ENCODE results near the gene PLCH2.

The PLCH2 gene

DNA sequence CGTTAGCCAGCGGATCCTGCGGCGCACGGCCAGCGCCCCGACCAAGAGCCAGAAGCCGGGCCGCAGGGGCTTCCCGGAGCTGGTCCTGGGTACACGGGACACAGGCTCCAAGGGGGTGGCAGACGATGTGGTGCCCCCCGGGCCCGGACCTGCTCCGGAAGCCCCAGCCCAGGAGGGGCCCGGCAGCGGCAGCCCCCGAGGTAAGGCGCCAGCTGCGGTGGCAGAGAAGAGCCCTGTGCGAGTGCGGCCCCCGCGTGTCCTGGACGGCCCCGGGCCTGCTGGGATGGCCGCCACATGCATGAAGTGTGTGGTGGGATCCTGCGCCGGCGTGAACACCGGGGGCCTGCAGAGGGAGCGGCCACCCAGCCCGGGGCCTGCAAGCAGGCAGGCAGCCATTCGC lies 26.1 kb downstream of the PLCH2 start:
- DNase-seq: no peak

DNA sequence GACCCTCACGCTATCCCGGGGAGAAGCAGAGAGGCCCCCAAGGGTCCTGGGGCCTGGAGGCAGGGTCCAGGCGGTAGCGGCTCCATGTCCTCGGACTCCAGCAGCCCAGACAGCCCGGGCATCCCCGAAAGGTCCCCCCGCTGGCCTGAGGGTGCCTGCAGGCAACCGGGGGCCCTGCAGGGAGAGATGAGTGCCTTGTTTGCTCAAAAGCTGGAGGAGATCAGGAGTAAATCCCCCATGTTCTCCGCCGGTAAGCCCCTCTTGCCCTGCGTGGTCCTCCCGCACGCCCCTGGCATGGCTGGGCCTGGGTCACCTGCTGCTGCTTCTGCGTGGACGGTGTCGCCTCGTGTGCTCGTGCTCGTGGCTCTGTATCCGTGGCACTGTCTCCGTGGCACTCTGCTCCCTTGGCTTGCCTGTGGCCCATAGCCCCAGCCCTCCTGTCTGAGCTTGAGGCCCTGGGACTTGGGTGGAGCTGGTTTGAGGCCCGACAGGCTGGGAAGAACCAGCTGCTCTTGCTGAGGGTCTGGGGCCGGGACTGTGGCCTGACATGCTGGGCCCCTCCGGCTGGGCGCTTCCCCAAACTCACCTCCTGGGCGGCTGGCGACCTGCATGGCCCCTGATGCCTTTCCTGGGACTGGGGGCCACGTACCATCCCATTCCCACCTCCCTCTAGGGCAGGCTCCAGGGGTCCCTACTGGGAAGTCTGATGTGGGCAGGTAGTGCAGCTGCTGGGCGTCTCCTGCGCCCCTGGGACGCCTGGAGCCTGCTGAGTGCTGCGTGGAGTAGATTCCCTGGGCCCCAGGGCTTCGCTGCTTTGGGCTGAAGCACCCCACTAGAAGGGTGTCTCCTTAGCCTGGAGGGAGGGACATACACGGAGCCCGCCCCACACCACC lies 26.8 kb downstream of the PLCH2 start:
- DNase-seq: no peak

DNA sequence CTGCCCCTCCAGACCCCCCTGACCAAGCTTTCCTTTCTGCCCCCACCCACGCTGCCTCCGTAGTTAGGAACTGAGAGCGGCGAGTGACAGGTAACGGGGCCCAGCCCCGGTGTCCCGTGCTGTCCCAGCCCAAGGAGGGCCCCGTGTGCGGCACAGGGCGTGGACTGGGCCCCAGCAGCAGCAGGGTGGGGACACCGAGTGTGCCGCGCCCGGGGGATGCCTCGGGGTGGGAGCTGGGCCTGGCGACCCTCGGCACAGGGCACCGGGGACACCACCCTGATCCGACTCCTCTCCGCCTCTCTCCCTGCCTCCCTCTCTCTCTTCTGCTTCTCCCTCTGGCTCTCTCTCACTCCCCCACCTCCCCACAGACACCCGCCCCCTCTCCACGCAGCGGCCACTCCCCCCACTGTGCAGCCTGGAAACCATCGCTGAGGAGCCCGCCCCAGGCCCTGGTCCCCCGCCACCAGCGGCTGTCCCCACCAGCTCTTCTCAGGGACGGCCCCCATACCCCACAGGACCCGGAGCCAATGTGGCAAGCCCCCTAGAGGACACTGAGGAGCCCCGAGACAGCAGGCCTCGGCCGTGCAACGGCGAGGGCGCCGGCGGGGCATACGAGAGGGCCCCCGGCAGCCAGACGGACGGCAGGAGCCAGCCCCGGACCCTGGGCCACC lies 27.6 kb downstream of the PLCH2 start:
- no peak for DNase-seq

- DNase-seq: no peak
Observed at GRCh38 chr1:2504225-2504948, 28.3 kb downstream of the PLCH2 start.

DNA sequence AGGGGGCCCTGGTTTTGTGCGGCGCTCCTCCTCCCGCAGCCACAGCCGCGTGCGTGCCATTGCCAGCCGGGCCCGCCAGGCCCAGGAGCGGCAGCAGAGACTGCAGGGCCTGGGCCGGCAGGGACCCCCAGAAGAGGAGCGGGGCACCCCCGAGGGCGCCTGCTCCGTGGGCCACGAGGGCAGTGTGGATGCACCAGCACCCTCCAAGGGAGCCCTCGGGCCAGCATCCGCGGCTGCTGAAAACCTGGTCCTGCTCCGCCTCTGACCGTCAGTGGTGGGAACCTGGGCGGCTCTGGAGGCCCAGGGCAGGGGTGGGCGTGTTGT lies 28.8 kb downstream of the PLCH2 start:
- no peak for DNase-seq

- no peak for DNase-seq
Observed at GRCh38 chr1:2505461-2505994, 29.4 kb downstream of the PLCH2 start.

- DNase-seq: no peak
Observed at GRCh38 chr1:2506007-2506860, 30.1 kb downstream of the PLCH2 start.

GRCh38 chr1:2506901-2507565 lies 30.9 kb downstream of the PLCH2 start:
- DNase-seq: no peak

DNA sequence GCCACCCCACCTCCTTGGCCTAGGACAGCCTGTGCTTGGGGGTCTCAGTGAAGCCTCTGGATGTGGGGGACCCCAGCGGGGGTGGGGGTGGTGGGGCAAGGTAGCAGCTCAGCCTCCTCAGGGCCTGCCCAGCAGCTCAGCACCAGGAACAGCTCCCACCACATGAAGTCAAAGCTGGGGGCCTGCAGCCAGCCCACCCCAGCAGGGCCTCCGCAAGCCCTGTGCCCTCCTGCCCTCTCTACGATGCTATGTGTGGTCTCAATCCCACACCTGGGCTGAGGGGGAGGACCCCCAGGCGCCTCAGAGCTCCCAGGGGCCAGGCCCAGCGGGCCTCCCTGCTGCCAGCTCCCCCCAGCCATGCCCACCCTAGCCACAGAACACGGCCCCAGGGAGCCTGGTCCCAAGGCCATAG lies 31.7 kb downstream of the PLCH2 start:
- no peak for DNase-seq

- no peak for DNase-seq
Observed at GRCh38 chr1:2508180-2508579, 32.1 kb downstream of the PLCH2 start.

- no peak for DNase-seq
Observed at GRCh38 chr1:2508751-2509150, 32.7 kb downstream of the PLCH2 start.

DNA sequence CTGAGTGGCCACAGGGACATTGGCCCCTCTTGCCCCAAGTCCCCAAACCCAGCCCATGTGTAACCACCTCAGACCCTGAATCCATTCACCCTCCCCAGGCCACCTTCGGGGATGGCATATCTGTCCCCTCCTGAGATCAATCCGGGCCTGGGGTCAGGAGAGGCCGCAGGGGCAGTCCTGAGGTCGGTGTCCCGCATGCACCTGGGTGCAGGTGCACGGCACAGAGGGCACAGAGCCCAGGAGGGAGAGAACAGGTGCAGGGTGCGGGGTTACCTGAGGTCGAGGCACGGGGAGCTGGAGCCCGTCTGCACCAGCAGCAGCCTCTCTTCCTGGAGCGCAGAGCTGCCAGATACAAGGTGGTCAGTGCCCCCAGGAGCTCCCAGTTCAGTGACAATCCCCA lies 33.5 kb downstream of the PLCH2 start:
- DNase-seq: no peak

GRCh38 chr1:2510366-2511155 lies 34.5 kb downstream of the PLCH2 start:
- DNase-seq: no peak

DNA sequence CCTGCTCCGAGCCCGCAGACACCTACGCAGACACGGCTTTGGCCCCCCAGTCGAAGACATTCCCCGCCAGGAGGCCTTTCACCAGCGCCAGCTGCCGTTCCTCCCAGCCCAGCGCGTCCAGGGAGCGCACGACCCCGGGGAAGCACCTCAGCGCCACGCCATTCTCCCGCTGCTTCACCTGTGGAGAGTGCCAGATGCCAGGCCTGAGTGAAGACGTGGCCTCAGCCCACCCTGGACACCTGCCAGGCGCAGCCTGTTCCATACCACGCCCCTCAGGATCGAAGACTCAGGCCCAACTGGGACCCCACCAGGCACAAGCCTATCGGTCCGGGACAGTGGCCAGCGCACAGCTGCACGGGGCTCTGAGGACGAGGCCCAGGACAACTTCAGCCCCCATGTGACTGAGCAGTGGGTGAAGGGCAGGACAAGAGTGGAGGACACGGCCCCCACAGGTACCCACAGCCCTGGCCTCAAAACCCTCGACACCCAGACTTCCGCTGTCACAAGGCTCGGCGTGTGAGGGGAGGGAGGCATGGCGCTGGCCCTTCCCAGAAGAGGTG lies 36.9 kb downstream of the PLCH2 start:
- DNase-seq: no peak

- DNase-seq: no peak
Observed at GRCh38 chr1:2513939-2514652, 38.0 kb downstream of the PLCH2 start.

DNA sequence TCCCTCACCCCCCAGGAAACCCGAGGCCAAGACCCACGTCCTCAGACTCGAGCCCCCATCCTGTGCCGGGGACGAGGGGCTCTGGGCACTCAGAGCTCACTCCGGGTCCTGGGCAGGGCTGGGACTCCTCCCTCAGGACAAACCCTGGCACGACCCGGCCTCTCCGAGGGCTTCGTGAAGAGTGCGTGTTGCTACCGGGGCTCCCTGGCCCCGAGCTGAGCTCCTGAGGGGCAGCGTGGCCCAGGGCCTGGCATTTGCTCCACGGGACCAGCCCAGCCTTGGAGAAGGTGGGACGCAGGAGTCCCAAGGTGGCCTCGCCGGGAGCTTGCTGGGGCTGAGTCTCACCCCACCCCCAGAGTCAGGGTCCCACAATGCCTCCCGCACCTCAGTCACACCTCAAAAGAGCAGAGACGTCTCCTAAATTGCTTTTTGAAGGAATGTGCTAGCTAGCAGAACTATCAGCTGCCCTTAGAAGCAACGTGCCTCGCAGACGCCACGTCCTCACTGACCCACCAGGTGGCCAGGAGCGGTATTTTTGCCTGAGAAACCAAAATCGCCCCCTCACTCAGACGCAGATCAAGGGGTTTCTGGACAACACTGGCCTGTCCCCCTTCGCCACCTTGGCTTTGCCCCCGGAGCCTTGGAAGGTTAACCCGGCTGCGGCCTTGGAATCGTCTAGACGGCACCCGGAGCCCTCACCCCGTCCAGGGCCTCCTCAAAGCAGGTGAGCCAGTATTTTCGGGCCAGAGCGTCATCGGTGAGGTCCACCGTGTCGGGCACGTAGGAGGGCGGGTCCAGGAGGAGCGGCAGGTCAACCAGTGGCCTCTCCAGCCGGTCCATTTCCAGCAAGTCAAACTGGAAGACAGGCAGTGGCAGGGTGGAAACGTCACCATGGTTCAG lies 39.0 kb downstream of the PLCH2 start:
- DNase-seq: no peak

DNA sequence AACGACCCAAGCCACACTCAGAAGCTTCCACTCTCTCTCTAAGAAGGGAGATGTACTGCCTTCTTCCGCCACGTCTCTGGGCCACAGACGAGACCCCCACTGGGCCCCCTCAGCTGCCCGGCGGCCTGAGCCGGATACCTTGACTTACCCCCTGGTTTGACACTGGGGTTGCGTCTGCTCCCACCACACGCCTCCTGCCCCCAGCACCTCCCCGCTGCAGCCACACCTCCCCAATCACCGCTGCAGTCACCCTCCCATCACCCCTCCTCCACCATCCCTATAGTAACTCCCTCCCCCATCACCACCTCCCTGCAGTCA lies 39.6 kb downstream of the PLCH2 start:
- no peak for DNase-seq

DNA sequence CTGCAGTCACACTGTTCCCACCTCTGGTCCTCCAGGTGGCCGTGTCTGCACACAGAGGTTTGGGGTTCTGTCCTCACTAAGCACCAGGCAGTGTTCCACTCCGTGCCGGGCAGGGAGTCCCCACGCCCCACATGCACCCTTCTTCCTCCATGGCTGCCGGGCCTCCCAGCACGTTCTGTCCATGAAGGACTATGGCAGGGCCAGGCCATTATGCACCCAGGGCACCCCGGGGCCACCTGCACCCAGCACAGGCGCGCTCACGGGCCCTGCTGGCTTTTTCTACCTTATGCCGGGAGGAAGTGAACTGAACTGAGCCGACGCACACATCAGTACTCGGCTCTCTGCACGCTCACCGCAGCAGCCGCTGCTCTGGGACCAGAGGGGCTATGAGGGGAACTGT lies 40.0 kb downstream of the PLCH2 start:
- DNase-seq: no peak

DNA sequence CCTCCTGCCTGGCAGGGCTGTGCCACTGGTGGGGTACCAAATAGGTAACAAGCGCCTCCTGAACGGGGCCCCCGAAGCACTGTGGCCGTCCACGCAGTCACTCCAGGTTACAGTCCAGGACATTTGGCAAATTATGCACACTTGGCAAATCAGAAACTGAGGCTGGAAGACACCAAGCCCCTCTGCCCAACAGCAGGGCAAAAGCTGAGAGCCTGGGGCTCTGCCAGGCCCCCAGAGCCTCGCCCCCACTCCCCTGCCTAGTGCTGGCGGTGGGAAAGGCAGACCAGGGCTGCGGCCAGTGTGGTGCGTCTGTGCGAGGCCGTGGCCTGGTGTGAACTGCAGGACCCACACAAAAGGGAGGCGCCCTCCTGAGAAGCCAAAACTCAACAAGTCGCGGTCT lies 40.9 kb downstream of the PLCH2 start:
- no peak for DNase-seq
